Breast epithelium (tissue), 3 donors: ENCODE measurements around the gene TJP1.

Experiments
- CTCF ChIP-seq, 3 donors: fragments of 450-650 bp; IDR thresholded peaks; one replicate each; pipeline ENCODE4 v1.5.1; 2016 to 2017; ENCODE audit warnings: antibody characterized with exemption in 3 of 3, mild to moderate bottlenecking in 3 of 3, moderate library complexity in 3 of 3
- POLR2A ChIP-seq: fragments of 450-650 bp; IDR thresholded peaks from one replicate; pipeline ENCODE4 v1.6.1; 2016; ENCODE audit warnings: antibody characterized with exemption, mild to moderate bottlenecking, moderate library complexity
- POLR2AphosphoS5 ChIP-seq, 3 donors: sonication (generic); formaldehyde crosslinking; IDR thresholded peaks; one replicate each; pipeline ENCODE4 v1.6.1; 2017; ENCODE audit warnings: antibody characterized with exemption in 3 of 3

GRCh38 chr15:29844290-29844903 lies 22.1 kb upstream of the TJP1 start:
- TF ChIP-seq POLR2AphosphoS5 (IDR thresholded peaks at IDR 0.05) (no peak), CTCF (IDR thresholded peaks at IDR 0.05) (no peak), POLR2A (no peak)
